Activated CD4-positive, alpha-beta memory T cell treated with anti-CD3 and anti-CD28 coated beads for 36 hours (primary cell): ENCODE data around the gene UBXN6. TPM values are rescaled to one million over a fixed set of nuclear protein-coding genes. Genes with fewer than 3 reads are reported as not detected.

Source experiments
- CTCF ChIA-PET: fragments of 350-600 bp; sonication (Branson Sonifier 250); formaldehyde crosslinking; loops from one replicate; lab custom pipeline; 2021; ENCODE audit warnings: antibody characterized with exemption, inconsistent platforms; lab: Charles Lee
- POLR2A ChIA-PET: fragments of 350-600 bp; sonication (Branson Sonifier 250); formaldehyde crosslinking; loops from one replicate; lab custom pipeline; 2021; ENCODE audit warnings: antibody characterized with exemption; lab: Charles Lee
- DNase-seq: peaks from one replicate; pipeline ENCODE4 v3.0.0-alpha.2; 2020
- H3K27ac Mint-ChIP-seq: one replicate; pipeline ENCODE4 v1.8.0; 2021; ENCODE audit warnings: mixed read lengths
- H3K27me3 Mint-ChIP-seq: one replicate; pipeline ENCODE4 v1.8.0; 2021; ENCODE audit warnings: mixed read lengths
- H3K36me3 Mint-ChIP-seq: one replicate; pipeline ENCODE4 v1.8.0; 2021; ENCODE audit warnings: mixed read lengths
- H3K4me1 Mint-ChIP-seq: one replicate; pipeline ENCODE4 v1.8.0; 2021; ENCODE audit warnings: low read depth, mixed read lengths
- H3K4me3 Mint-ChIP-seq: one replicate; pipeline ENCODE4 v1.8.0; 2021; ENCODE audit warnings: mild to moderate bottlenecking, mixed read lengths
- H3K9me3 Mint-ChIP-seq: one replicate; pipeline ENCODE4 v1.8.0; 2021; ENCODE audit warnings: mixed read lengths
- intact Hi-C: fragments of 100-400 bp; cut with micrococcal nuclease; formaldehyde crosslinking; loops from one replicate; pipeline ENCODE4 v1.15.1; 2023
- microRNA-seq: library from miRNA; unstranded; fragments of <30 nt; microRNA quantifications from one replicate; pipeline ENCODE4 v1.2.0, GENCODE V29; 2022; ENCODE audit warnings: borderline number of aligned reads, borderline microRNAs expressed, borderline replicate concordance
- total RNA-seq, 2 experiments: library from RNA; stranded (reverse); gene quantifications; one replicate each; pipeline ENCODE4 v1.2.3, GENCODE V29; 2021

Gene UBXN6
- total RNA-seq, 2 experiments from 2014 or later: 36.2 to 37.1 TPM

GRCh38 chr19:4403005-4403761 lies 54.4 kb downstream of the UBXN6 start:
- no peak for DNase-seq
- Mint-ChIP-seq H3K27me3 (no peaks in the 10 kb centered on the region), H3K27ac (peak overlapping the region; percentile 80), H3K9me3 (no peaks in the 10 kb centered on the region), H3K36me3 (peaks cover 25% of the 10 kb centered on the region), H3K4me1 (peaks cover 50% of the 10 kb centered on the region), H3K4me3 (peak overlapping the region; percentile 96)
- intact Hi-C loops: loop anchor here (5.0 kb wide), 2 partner anchors 319 to 336 kb away; partner anchors contain the start of genes DPP9 and ZBTB7A
- ChIA-PET POLR2A (interaction anchor here (0.6 to 1.8 kb wide), 3 partner anchors 24 to 60 kb away, joined by 3 to 13 read pairs (median 5); partner anchors contain the start of gene MPND), CTCF (interaction anchor here (1.7 to 3.2 kb wide), 2 partner anchors 33 to 60 kb away, joined by 14 to 52 read pairs; partner anchors contain the start of gene MPND)

GRCh38 chr19:4402171-4403004 lies 55.2 kb downstream of the UBXN6 start, which contains the start of gene CHAF1A:
TSS of gene CHAF1A (plus strand) at chr19:4402640. CDS start at chr19:4402763, 123 bp downstream.
- H3K27me3 Mint-ChIP-seq: no peaks in the 10 kb centered on the region
- no peaks in the 10 kb centered on the region for H3K9me3 Mint-ChIP-seq
- CTCF ChIA-PET: interaction anchor here (0.6 to 3.2 kb wide), 11 partner anchors 23 to 415 kb away, joined by 3 to 52 read pairs (median 9); partner anchors contain the start of genes FEM1A and MPND
- peaks cover 56% of the 10 kb centered on the region for H3K4me1 Mint-ChIP-seq
- H3K4me3 Mint-ChIP-seq: peak within 1 kb of the TSS; percentile 96
- peak within 1 kb of the TSS; percentile 86 for H3K27ac Mint-ChIP-seq
- intact Hi-C loops: loop anchor here (1.0 to 5.0 kb wide), 6 partner anchors 60 to 335 kb away; partner anchors contain the start of genes DPP9, YJU2 and ZBTB7A
- POLR2A ChIA-PET: interaction anchor here (0.6 to 3.1 kb wide), 6 partner anchors 23 to 155 kb away, joined by 3 to 23 read pairs (median 4); partner anchors contain the start of genes MPND and YJU2
- H3K36me3 Mint-ChIP-seq: peaks cover 25% of the 10 kb centered on the region
- DNase-seq: peak; percentile 100

GRCh38 chr19:4401769-4402170 lies 55.8 kb downstream of the UBXN6 start:
- no peaks in the 10 kb centered on the region for H3K9me3 Mint-ChIP-seq
- H3K27me3 Mint-ChIP-seq: no peaks in the 10 kb centered on the region
- peaks cover 58% of the 10 kb centered on the region for H3K4me1 Mint-ChIP-seq
- peak overlapping the region; percentile 86 for H3K27ac Mint-ChIP-seq
- intact Hi-C loops: loop anchor here (1.0 to 5.0 kb wide), 7 partner anchors 59 to 639 kb away; partner anchors contain the start of genes DPP9, MRPL54, YJU2 and ZBTB7A
- H3K36me3 Mint-ChIP-seq: peaks cover 26% of the 10 kb centered on the region
- H3K4me3 Mint-ChIP-seq: peak overlapping the region; percentile 73
- no peak for DNase-seq
- ChIA-PET POLR2A (interaction anchor here (0.8 to 3.1 kb wide), 5 partner anchors 22 to 155 kb away, joined by 4 to 23 read pairs (median 5); partner anchors contain the start of genes MPND and YJU2), CTCF (interaction anchor here (0.6 to 3.2 kb wide), 11 partner anchors 23 to 414 kb away, joined by 3 to 52 read pairs (median 9); partner anchors contain the start of genes FEM1A and MPND)

GRCh38 chr19:4400135-4400936 lies 57.3 kb downstream of the UBXN6 start, which contains the start of gene SH3GL1:
TSS of gene SH3GL1 (minus strand) at chr19:4400547. CDS start at chr19:4400368, 179 bp downstream.
- Mint-ChIP-seq H3K4me1 (peaks cover 60% of the 10 kb centered on the region), H3K4me3 (peak within 1 kb of the TSS; percentile 82), H3K36me3 (peaks cover 26% of the 10 kb centered on the region), H3K9me3 (no peaks in the 10 kb centered on the region), H3K27me3 (no peaks in the 10 kb centered on the region), H3K27ac (peak within 1 kb of the TSS; percentile 86)
- peak; percentile 94 for DNase-seq
- ChIA-PET POLR2A (interaction anchor here (0.6 to 3.1 kb wide), 6 partner anchors 14 to 442 kb away, joined by 3 to 23 read pairs (median 4); partner anchors contain the start of gene EEF2), CTCF (interaction anchor here (0.6 to 3.2 kb wide), 20 partner anchors 9 to 153 kb away, joined by 3 to 52 read pairs (median 6); partner anchors contain the start of genes HDGFL2, MPND, STAP2 and YJU2)
- intact Hi-C loops: loop anchor here (1.0 to 5.0 kb wide), 6 partner anchors 20 to 638 kb away; partner anchors contain the start of genes DPP9, MRPL54, UBXN6 and ZBTB7A

GRCh38 chr19:4399812-4400134 lies 57.8 kb downstream of the UBXN6 start:
- Mint-ChIP-seq H3K9me3 (no peaks in the 10 kb centered on the region), H3K36me3 (peaks cover 27% of the 10 kb centered on the region), H3K27me3 (no peaks in the 10 kb centered on the region), H3K4me3 (peak overlapping the region; percentile 82), H3K27ac (peak overlapping the region; percentile 79), H3K4me1 (peaks cover 63% of the 10 kb centered on the region)
- DNase-seq: no peak
- ChIA-PET CTCF (interaction anchor here (0.6 to 3.2 kb wide), 20 partner anchors 9 to 153 kb away, joined by 3 to 52 read pairs (median 6); partner anchors contain the start of genes HDGFL2, MPND, STAP2 and YJU2), POLR2A (interaction anchor here (0.6 to 3.1 kb wide), 5 partner anchors 21 to 441 kb away, joined by 3 to 23 read pairs (median 4); partner anchors contain the start of gene EEF2)
- intact Hi-C loops: loop anchor here (1.0 to 5.0 kb wide), 7 partner anchors 19 to 637 kb away; partner anchors contain the start of genes DPP9, MRPL54, UBXN6 and ZBTB7A

- Mint-ChIP-seq H3K27me3 (no peaks in the 10 kb centered on the region), H3K4me3 (no peak overlapping the region), H3K36me3 (peaks cover 20% of the 10 kb centered on the region), H3K9me3 (no peaks in the 10 kb centered on the region), H3K27ac (no peak overlapping the region), H3K4me1 (peaks cover 62% of the 10 kb centered on the region)
- ChIA-PET POLR2A (no interaction called here), CTCF (interaction anchor here (1.8 to 5.6 kb wide), 2 partner anchors 27 to 130 kb away, joined by 4 to 24 read pairs; no protein-coding TSS in a partner anchor)
- intact Hi-C loops: no loop called here
- no peak for DNase-seq
Measured at GRCh38 chr19:4396949-4397783, 60.4 kb downstream of the UBXN6 start.

Small RNA genes lying within 50 kb of the gene (microRNA-seq; reads per million reads assigned to microRNA genes)
- gene MIR4746: 5.5 reads per million, percentile 18 among the genes with 10 or more reads in this experiment

Other genes starting within 250 kb of the UBXN6 start
- 10 to 100 TPM; 11.0 to 14.2 TPM for gene EBI3, start 228.3 kb downstream of the UBXN6 start, total RNA-seq
- 10 to 100 TPM; 24.0 to 25.5 TPM for gene YJU2, start 210.7 kb downstream of the UBXN6 start, total RNA-seq
- gene SHD, start 178.5 kb downstream of the UBXN6 start, total RNA-seq: not detected
- gene TMIGD2, start 155.4 kb downstream of the UBXN6 start, total RNA-seq: 1 to 10 TPM; 2.4 to 2.6 TPM
- gene FSD1, start 153.2 kb downstream of the UBXN6 start, total RNA-seq: 1 to 10 TPM; 7.8 to 8.1 TPM
- gene STAP2, start 119.0 kb downstream of the UBXN6 start, total RNA-seq: 1 to 10 TPM; 9.1 to 9.4 TPM
- 10 to 100 TPM; 19.6 to 22.6 TPM for gene MPND, start 114.2 kb downstream of the UBXN6 start, total RNA-seq
- gene SH3GL1, start 57.2 kb downstream of the UBXN6 start, total RNA-seq: 10 to 100 TPM; 38.1 to 42.0 TPM
- gene CHAF1A, start 55.2 kb downstream of the UBXN6 start, total RNA-seq: 10 to 100 TPM; 61.6 to 63.5 TPM
- gene HDGFL2, start 14.5 kb upstream of the UBXN6 start, total RNA-seq: 10 to 100 TPM; 46.0 to 47.7 TPM
- gene PLIN4, start 60.7 kb upstream of the UBXN6 start, total RNA-seq: under 1 TPM in 1 of 2 experiments, not detected in 1; 0.02 TPM
- under 1 TPM; 0.17 to 0.31 TPM for gene PLIN5, start 77.4 kb upstream of the UBXN6 start, total RNA-seq
- gene LRG1, start 82.2 kb upstream of the UBXN6 start, total RNA-seq: under 1 TPM; 0.88 to 0.92 TPM
- under 1 TPM in 1 of 2 experiments, not detected in 1; 0.19 TPM for gene SEMA6B, start 101.9 kb upstream of the UBXN6 start, total RNA-seq
- gene TNFAIP8L1, start 181.7 kb upstream of the UBXN6 start, total RNA-seq: 10 to 100 TPM; 17.2 to 17.4 TPM
- gene MYDGF, start 212.5 kb upstream of the UBXN6 start, total RNA-seq: 10 to 100 TPM; 72.9 to 74.7 TPM